AG08395 (cell line): ENCODE measurements around the gene GMDS.
A peak's percentile ranks its signal among the peaks of the same experiment; 100 is the strongest.

Experiments used
- DNase-seq: peaks from one replicate; pipeline ENCODE4 v3.0.0; 2012; ENCODE audit warnings: mixed read lengths, low spot score

The GMDS gene

DNA sequence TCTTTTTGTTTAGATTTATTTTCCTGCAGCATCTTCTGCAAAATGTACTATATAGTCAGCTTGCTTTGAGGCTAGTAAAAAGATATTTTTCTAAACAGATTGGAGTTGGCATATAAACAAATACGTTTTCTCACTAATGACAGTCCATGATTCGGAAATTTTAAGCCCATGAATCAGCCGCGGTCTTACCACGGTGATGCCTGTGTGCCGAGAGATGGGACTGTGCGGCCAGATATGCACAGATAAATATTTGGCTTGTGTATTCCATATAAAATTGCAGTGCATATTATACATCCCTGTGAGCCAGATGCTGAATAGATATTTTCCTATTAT lies 632.5 kb downstream of the GMDS start:
- DNase-seq: no peak

DNA sequence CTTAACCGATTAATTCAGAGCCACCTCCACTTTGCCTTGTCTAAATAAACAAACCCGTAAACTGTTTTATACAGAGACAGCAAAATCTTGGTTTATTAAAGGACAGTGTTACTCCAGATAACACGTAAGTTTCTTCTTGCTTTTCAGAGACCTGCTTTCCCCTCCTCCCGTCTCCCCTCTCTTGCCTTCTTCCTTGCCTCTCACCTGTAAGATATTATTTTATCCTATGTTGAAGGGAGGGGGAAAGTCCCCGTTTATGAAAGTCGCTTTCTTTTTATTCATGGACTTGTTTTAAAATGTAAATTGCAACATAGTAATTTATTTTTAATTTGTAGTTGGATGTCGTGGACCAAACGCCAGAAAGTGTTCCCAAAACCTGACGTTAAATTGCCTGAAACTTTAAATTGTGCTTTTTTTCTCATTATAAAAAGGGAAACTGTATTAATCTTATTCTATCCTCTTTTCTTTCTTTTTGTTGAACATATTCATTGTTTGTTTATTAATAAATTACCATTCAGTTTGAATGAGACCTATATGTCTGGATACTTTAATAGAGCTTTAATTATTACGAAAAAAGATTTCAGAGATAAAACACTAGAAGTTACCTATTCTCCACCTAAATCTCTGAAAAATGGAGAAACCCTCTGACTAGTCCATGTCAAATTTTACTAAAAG lies 633.0 kb downstream of the GMDS start:
- DNase-seq: no peak

DNA sequence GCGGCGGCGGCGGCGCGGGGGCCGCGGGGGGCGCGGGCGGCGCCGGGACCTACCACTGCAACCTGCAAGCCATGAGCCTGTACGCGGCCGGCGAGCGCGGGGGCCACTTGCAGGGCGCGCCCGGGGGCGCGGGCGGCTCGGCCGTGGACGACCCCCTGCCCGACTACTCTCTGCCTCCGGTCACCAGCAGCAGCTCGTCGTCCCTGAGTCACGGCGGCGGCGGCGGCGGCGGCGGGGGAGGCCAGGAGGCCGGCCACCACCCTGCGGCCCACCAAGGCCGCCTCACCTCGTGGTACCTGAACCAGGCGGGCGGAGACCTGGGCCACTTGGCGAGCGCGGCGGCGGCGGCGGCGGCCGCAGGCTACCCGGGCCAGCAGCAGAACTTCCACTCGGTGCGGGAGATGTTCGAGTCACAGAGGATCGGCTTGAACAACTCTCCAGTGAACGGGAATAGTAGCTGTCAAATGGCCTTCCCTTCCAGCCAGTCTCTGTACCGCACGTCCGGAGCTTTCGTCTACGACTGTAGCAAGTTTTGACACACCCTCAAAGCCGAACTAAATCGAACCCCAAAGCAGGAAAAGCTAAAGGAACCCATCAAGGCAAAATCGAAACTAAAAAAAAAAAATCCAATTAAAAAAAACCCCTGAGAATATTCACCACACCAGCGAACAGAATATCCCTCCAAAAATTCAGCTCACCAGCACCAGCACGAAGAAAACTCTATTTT lies 633.7 kb downstream of the GMDS start:
- no peak for DNase-seq

DNA sequence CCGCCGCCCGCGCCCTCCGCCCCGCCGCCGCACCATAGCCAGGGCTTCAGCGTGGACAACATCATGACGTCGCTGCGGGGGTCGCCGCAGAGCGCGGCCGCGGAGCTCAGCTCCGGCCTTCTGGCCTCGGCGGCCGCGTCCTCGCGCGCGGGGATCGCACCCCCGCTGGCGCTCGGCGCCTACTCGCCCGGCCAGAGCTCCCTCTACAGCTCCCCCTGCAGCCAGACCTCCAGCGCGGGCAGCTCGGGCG lies 634.2 kb downstream of the GMDS start:
- peak; percentile 62 for DNase-seq

DNA sequence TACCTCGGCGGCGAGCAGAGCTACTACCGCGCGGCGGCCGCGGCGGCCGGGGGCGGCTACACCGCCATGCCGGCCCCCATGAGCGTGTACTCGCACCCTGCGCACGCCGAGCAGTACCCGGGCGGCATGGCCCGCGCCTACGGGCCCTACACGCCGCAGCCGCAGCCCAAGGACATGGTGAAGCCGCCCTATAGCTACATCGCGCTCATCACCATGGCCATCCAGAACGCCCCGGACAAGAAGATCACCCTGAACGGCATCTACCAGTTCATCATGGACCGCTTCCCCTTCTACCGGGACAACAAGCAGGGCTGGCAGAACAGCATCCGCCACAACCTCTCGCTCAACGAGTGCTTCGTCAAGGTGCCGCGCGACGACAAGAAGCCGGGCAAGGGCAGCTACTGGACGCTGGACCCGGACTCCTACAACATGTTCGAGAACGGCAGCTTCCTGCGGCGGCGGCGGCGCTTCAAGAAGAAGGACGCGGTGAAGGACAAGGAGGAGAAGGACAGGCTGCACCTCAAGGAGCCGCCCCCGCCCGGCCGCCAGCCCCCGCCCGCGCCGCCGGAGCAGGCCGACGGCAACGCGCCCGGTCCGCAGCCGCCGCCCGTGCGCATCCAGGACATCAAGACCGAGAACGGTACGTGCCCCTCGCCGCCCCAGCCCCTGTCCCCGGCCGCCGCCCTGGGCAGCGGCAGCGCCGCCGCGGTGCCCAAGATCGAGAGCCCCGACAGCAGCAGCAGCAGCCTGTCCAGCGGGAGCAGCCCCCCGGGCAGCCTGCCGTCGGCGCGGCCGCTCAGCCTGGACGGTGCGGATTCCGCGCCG lies 634.7 kb downstream of the GMDS start:
- no peak for DNase-seq

DNA sequence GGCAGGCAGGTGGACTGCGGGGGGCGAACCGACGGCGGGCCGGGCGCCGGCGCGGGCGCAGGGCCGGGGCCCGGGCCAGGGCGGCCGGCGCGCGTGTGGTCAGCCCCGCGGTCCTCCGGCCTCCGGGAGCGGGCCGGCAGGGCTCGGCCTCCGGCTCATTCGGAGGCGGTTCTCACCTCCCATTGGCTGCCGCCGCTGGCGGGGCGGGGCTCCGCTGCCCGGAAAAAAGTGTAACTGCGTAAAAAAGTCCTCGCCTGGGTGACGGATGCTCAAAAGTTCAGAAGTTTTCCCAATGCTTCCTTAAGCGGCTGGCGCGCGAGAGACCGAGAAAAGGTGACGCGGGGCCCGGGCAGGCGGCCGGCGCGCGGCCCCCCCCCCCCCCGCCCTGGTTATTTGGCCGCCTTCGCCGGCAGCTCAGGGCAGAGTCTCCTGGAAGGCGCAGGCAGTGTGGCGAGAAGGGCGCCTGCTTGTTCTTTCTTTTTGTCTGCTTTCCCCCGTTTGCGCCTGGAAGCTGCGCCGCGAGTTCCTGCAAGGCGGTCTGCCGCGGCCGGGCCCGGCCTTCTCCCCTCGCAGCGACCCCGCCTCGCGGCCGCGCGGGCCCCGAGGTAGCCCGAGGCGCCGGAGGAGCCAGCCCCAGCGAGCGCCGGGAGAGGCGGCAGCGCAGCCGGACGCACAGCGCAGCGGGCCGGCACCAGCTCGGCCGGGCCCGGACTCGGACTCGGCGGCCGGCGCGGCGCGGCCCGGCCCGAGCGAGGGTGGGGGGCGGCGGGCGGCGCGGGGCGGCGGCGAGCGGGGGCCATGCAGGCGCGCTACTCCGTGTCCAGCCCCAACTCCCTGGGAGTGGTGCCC lies 635.5 kb downstream of the GMDS start, which contains the start of gene FOXC1:
Gene FOXC1 (plus strand): TSS at position 268 of the 849 bp plus-strand sequence. CDS start 531 bp downstream, at position 799.
- DNase-seq: peak; percentile 98

DNA sequence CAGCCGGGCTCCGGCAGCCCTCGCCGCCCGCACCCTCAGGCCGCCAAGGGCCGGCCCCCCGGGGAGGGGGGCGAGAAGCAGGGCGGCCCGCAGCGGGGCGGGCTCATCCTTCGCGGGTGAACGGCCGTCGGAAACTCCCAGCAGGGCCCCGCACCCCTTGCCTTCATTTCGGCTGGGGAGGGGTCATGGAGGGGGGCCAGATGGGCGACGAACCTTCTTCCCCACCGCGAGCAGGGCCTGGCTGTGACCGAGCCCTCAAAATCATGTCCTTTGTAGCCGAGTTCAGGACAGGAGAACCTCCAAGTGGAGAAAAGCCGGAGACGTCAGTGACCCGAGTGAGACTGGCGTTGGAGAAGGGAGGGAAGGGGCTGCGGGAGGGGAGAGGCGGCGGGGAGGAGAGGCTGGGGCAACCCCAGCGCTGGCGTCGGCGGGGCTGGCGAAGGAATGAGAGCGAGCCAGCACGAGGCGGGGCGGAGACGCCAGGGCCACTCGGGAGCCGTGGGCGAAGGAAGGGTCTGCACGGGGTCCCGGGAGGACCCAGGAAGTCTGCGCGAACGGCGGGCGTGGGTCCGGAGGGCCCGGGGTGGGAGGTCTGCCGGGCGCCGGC lies 636.3 kb downstream of the GMDS start:
- DNase-seq: no peak

DNA sequence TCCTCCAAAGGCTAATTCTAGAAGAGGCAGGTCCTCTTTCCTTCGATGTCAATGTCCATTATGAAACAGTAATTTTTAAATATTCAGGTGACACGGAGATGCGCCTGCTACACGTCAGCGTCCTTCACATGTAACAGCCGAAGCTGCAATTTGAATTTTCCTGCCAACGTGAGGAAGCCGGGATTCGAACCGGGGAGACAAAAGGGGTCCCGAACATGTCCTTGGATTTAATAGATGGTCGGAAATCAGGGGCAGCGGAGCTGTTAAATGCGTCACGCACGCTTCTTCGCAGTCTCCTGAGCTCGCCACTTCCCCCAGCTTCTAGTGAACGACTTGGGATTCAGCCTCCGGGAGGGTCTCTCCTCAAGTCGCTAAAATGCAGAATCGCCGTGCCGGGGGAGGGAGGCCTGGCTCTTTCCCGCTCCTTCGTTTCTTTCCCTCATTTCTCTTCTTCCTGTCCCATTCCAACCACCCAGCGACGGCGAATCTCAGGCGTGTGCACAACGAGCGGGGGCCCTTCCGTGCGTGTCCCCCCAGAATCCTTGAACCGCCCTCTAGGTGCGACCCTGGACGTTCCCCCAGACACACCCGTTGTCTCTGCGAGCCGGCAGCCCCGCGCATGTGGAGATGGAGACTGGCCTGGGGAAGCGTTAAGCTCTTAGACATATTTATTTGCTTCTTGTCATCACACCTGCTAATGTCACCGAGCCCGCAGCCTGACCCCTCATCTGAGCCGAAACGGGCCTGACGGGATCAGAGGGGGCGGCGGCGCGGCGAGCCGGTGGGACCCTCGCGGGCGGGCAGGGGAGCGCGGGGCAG lies 637.0 kb downstream of the GMDS start:
- DNase-seq: no peak

DNA sequence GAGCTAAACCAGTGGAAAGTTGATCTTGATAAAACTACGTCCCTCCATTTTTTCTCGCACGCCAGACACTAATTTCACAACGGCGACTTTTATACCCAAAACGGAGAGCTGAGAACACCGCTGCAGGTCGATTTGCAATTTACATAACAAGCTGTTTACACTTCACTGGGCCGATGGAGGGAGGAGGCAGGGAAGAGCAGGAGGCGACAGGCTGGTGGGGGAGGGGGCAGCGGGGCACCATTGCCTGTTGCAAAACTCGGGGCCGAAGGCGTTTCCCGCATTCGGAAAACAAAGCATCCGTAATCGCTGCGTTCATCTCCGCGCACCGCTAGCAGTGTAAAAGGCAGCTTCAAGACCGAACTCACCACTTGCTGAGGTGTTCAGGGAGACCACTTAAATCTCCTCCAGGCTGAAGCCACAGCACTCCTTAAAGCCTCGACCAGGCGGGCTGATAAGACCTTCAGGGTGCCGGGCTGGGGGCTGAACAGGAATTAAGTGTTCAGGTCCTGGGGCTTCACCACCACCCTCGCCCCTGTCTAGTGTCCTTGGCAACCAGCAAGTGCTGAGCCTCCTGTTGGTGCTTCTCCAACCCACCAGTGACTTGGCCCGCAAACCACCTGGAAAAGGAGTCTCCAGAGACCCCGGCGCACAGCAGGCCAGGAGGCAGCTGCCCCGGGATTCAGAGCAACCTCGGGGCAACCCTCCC lies 637.7 kb downstream of the GMDS start:
- no peak for DNase-seq

DNA sequence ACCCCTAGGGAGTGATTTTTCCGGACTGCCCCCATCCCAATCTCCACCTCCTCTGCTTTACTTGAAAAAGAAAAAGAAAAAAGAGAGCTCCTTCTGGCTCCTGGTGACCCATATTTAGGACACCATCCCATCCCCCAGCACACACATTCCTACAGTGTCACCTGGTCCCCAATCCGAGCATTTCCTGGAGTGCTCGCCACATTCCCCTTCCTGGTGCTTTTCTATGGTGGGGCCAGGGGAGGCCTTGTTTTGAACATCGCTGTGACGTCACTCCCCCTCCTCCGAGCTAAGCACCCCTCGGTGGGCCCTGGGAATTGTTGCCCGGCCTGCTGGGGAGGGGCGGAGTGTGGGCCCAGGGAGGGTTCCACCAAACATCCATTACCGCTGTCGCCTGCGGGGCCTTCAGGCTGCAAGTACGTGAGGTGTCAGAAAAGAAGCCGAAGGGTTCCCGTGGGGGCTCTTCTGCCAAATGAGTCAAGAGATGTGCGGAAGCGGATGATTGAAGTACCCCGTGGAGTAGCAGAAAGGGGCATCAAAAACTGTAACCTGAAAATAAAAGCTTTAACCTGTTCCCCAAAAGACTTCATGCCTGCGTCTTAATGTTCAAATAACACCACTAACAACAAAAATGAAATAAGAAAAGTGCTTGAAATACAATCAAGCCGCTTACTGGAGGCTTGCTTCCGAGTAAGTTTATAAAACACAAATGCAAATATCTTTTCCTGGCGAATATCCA lies 638.5 kb downstream of the GMDS start:
- DNase-seq: no peak

DNA sequence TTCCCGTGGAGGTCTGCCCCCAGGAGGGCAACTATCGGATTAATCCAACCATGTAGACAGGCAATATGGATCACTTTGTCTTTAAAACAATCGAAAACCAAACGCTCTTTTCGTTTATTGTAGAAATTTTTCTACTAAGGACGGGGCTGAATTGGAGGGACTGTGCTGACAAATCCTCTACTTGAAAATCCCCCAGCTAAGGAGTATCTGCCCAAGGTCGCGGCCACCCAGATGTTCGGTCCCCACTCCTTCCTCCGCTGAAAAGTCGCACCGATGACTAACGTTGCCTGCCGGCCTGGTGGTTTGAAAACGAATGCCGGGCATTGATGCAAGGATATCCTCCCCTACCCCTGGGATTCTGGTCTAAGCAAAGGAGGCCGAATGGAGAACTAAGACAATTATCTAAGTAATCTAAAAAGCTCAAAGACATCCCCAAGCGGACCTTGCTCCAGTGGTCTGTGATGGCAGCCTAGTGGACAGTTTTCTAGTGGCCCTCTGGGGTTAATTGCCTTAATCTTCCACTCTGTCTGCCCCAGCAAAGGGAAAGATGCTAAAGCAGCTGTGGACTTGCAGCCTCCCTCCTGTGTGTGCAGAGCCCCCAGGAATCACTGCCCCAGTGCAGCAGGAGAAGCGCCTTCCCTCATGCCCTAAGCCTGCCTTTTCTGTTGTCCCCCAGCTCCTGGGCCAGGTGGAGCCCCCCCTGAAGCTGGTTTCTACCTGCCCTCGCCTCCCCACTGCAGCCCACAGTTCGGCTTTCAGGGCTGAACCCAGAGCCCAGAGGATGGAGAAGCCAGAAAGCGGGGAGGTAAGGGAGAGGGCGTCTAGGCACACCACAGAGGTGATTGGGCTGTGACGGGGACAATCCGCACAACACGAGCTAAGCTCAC lies 639.3 kb downstream of the GMDS start:
- DNase-seq: no peak

DNA sequence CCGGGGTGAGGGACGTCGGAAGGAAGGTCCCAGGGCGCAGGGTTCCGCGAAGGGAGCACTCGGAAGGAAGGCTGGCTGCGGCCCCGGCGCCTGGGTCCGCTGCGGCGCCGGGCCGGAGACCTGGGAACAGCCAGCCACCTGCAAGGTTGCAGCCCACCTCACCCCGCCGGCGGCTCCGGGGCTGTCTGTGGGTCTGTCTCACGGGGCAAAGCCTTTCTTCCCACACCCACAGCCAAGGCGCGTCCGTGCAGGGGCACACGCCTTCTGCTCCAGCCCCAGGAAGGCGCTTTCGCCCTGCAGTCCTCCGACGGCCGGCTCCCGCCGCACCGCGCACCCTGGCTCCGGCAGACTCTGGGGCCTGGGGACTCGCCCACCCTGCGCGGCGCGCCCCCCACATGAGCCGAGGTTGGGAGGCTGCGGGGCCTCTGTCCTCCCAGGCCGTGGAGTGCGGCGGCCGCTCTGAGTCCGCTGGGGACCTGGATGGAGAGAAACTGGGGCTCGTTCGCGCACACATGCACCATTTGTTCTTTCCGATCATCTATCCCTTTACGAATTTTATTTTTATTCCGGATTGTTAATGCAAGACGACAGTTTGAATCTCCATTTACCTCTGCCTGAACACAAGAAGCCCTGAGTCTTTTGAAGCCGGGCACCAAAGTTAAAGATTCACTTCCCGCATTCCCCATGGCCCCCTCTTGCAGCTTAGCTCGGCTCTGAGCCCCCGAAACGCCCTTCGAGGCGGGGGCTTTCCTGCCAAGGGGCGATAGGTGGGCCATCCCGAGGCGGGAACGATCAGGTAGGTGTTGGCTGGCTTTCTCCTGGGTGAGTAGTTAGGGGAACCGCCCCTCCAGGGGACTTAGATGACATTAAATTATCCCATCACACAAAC lies 640.2 kb downstream of the GMDS start:
- DNase-seq: no peak

DNA sequence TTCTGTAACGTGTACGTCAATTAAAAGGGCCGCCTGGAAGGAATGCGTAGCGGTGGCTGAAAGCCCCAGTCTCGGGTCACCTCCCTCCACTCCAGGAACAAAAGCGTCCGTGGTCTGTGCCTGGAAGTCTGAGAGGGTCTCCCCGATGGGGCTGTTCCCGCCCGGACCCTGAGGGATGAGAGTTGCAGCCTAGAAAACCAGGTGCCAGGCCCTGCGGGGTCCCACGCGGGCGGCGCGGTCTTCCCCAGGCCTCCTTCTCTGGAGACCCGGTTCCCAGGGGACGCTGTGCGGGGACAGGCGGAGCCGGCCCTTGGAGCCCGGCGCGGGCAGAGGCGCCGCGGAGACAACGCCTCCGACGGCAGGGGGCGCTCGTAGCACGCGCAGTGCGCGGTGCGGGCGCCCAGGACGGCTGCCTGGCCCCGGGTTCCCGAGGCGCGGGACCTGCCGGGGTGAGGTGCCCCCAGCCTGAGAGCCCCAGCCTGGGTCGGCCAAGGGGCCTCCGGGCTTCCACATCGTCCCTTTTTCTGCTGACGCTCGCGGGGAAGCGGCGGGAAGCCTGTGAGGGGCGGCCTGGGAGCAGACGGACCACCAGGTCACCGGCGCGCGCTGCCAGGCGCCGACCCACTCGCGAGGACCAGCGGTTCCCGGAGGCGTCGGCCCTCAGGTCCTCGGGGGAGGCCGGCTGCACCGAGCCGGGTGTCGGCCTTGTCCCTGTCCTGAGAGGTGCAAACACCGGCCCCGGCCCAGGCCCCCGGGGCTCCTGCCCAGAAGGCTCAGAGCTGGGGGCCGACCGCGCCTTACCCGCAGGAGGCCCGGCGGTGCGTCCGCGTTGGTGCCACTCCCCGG lies 641.0 kb downstream of the GMDS start:
- peak; percentile 73 for DNase-seq

DNA sequence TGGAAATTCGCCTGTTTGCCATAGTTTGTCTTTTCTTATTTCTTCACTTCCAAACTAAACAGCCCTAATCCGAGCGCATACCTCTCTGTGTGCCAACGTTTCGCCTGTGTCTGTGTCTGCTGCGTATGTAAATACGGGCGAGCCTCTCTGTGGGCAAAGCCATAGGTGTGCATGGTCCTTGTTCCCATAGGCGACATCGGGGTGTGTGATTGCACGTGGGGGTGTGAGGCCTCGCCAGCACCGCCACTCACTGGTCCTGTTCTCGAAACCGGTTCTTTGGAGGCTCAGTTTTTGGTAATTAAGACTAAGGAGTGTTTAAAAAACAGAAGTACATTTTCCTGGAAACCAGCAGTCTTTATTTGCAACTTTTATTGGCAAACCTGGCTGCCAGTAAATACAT lies 641.7 kb downstream of the GMDS start:
- DNase-seq: no peak

DNA sequence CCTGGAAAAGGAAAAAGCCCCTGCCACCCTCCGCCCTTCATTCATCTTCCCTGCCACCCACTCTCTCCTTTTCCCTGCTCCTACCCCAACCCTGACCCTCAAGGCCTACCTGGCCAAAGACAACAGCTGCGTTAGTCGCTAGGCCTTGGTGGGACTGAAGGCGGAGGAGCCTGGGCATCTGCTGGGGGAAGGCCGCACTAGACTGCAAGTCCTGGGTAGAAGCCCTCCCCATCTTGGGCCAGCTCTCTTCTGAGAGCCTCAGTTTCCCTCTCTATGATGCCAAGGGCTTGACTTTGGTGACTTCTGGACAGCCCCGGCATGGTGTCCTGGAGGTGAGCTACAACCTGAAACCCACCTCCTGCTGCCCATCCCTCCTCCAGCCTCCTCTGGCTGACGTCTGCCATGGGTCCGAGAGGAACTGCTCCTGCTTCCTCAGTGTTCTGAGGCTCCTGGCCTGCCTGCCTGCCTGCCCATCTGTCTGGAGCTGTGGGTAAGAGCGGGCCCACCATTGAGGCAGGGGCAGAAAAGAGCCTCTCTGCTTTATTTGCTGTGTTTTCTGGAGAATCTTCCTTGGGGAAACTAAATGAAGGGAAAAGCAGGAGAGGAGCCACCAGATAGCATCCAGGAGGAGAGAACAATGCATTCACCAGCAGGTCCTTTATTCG lies 643.2 kb downstream of the GMDS start:
- no peak for DNase-seq
